SK-N-MC (cell line): ENCODE data around the gene SLC51B.

ENCODE experiments used
- EZH2 ChIP-seq: fragments of 200-600 bp; sonication (generic); IDR thresholded peaks from one replicate; pipeline ENCODE4 v1.6.1; 2017; ENCODE audit warnings: antibody characterized with exemption
- FOXP2 ChIP-seq: optimal IDR thresholded peaks from 2 replicates; pipeline ENCODE3; 2011; ENCODE audit warnings: mild to moderate bottlenecking, moderate library complexity; ENCODE audit not compliant: insufficient read depth; ENCODE audit errors: extremely low read length, control extremely low read depth
- POLR2AphosphoS5 ChIP-seq: IDR thresholded peaks from 2 replicates; pipeline ENCODE4 v1.6.1; 2012; ENCODE audit warnings: mild to moderate bottlenecking, low read depth, low read length, borderline replicate concordance

DNA sequence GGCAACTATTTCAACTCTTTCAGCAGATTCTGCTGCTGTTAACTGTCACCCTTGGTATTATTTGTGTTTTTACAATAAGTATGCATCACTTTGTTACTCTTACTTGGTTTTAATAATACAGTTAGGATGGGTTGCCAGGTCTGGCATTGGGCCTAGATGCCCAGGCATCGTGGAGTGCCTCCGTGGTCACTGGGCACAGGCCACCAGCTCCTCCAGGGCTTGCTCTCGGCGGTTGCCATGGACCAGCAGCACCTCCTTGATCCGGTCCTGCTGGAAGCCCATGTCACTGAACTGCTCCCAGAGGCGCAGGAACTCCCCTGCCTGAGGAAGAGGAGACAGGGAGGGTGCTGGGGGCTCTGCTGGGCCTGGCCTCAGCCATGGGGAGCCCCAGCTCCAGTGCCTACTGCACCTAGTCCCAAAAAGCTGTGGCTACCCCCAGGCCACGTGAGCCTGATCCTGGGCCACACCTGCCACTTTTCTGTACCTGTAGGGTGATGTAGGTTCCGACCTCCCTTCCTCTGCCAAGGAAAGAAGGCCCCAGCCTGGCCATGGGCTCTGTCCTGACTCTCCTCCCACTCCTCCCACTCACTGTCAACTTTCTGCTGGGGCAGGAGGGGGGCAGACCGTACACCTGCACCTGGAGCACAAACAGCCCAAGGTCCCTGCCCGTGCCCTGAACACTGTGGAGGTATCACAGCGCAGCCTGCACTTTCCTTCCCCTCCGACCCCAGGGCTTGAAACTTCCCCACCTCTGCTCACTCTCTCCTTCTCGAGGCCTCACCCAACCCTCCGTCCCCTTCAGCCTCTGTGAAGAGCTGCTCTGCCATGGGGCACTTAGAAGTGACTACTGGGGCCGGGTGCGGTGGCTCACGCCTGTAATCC lies 48.0 kb downstream of the SLC51B start:
- TF ChIP-seq POLR2AphosphoS5 (no peak), EZH2 (no peak), FOXP2 (no peak)
